ENCODE results near the gene STX16. TPM values are rescaled to one million over a fixed set of nuclear protein-coding genes. Genes with fewer than 3 reads are reported as not detected.

Gene STX16
- total RNA-seq, 1 experiment from 2014 or later, result 93.3 TPM

DNA sequence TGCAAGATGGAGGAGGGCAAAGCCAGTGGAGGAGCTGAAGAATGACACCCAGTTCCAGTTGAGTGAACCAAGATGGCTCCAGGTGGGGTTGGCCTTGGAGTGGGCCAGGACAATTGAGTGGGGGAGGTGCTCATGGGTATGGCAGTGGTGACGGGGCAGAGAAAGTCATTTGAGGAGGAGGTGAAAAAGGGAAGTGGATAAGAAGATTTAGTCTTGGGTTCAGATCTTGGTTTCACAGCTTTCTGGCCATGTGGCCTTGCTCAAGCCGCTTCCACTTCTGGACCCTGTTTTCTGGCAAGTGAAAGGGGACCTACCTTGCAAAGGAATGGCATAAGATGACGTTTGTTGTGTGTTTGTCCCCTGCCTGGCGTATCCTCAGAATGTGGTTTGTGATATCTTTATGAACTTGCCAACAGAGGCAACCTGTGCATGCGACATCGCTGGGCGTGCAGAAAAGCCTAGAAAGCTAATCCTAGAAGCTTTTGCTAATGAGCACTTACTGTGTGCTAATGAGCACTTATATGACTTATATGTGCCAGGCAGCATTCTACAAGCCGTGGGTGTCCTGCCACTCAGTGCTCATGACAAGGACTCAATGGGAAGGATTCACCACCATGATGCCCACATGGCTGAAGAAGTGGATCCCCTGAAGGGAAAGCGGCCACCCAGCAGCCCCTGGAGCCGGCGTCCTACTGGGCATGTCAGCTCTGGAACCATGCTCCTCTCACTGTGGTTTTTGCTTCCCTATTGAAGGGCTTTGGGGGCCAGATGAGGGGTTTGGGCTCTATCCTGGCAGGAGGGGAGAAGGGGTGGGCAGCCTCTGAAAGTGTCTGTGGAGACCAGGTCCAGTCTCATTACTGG, 23.6 kb upstream of the STX16 start:
- DNase-seq (ENCODE audit: unreplicated experiment), result no peak
- no TSS peak for BruUV-seq (replicated peaks)
- POLR2A ChIA-PET, result interaction anchor here (0.6 to 1.0 kb wide), 3 partner anchors 18 to 124 kb away, joined by 3 to 10 read pairs (median 4); no protein-coding TSS in a partner anchor
- intact Hi-C loops (cut with micrococcal nuclease), result no loop called here
- Mint-ChIP-seq H3K4me1 (ENCODE audit: insufficient read depth, unreplicated experiment) (peaks cover 19% of the 10 kb centered on the region), H3K4me3 (ENCODE audit: unreplicated experiment) (no peak overlapping the region), H3K36me3 (ENCODE audit: insufficient read depth, unreplicated experiment) (no peaks in the 10 kb centered on the region), H3K9me3 (ENCODE audit: unreplicated experiment) (no peaks in the 10 kb centered on the region), H3K27me3 (ENCODE audit: insufficient read depth, unreplicated experiment) (no peaks in the 10 kb centered on the region), H3K27ac (ENCODE audit: low read depth, unreplicated experiment) (no peak overlapping the region)
- CTCF ChIA-PET, result interaction anchor here (0.7 to 1.0 kb wide), 2 partner anchors 18 to 24 kb away, joined by 3 read pairs; partner anchors contain the start of gene STX16
- TF ChIP-seq CTCF (IDR thresholded peaks at IDR 0.05; ENCODE audit: unreplicated experiment), result no peak

DNA sequence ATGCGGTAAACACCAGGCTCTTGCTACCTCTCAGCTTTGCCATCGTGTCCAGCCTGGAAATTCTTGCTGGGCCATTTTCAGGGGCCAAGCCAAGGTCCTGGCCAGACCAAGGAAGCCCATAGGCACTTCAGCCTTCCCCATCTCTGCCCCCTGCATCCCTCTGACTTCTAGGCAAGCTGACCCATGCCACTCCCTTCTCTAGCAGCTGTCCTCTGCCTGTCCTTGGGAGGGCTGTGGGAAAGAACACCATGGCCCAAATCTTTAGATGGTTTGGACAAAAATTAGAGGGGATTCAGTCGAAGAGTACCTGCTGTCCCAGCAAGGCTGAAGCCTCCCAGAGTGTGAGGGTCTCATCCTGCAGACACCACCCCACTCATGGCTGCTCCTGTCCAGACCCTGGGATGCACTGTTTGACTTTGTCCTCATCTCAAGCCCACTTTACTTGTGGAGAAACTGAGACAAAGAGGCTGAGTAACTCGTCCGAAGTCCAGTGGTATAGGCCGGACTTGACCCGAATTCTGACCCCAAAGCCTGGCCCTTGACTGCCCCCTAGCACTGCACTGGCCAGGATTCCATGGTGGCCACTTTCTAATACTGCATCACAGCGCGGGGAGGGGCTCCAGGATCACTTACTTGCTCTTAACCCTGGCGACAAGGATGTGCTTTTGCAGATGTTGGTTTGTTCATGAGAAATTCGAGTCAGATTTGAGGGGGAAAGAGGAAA, 22.4 kb upstream of the STX16 start:
- no peaks in the 10 kb centered on the region for H3K36me3 Mint-ChIP-seq (ENCODE audit: insufficient read depth, unreplicated experiment)
- BruUV-seq (replicated peaks), result no TSS peak
- no peak for TF ChIP-seq CTCF (IDR thresholded peaks at IDR 0.05; ENCODE audit: unreplicated experiment)
- no peak overlapping the region for H3K27ac Mint-ChIP-seq (ENCODE audit: low read depth, unreplicated experiment)
- H3K4me3 Mint-ChIP-seq (ENCODE audit: unreplicated experiment), result no peak overlapping the region
- POLR2A ChIA-PET, result no interaction called here
- CTCF ChIA-PET, result no interaction called here
- H3K9me3 Mint-ChIP-seq (ENCODE audit: unreplicated experiment), result no peaks in the 10 kb centered on the region
- intact Hi-C loops (cut with micrococcal nuclease), result no loop called here
- no peaks in the 10 kb centered on the region for H3K27me3 Mint-ChIP-seq (ENCODE audit: insufficient read depth, unreplicated experiment)
- DNase-seq (ENCODE audit: unreplicated experiment), result no peak
- peaks cover 19% of the 10 kb centered on the region for H3K4me1 Mint-ChIP-seq (ENCODE audit: insufficient read depth, unreplicated experiment)

GRCh38 chr20:58629215-58629580, 21.9 kb upstream of the STX16 start:
- Mint-ChIP-seq H3K36me3 (ENCODE audit: insufficient read depth, unreplicated experiment) (no peaks in the 10 kb centered on the region), H3K9me3 (ENCODE audit: unreplicated experiment) (no peaks in the 10 kb centered on the region), H3K4me1 (ENCODE audit: insufficient read depth, unreplicated experiment) (peaks cover 19% of the 10 kb centered on the region), H3K27me3 (ENCODE audit: insufficient read depth, unreplicated experiment) (no peaks in the 10 kb centered on the region), H3K27ac (ENCODE audit: low read depth, unreplicated experiment) (no peak overlapping the region), H3K4me3 (ENCODE audit: unreplicated experiment) (no peak overlapping the region)
- POLR2A ChIA-PET, result interaction anchor here (0.6 to 2.7 kb wide), 2 partner anchors 23 to 373 kb away, joined by 3 to 10 read pairs; partner anchors contain the start of gene STX16
- TF ChIP-seq CTCF (IDR thresholded peaks at IDR 0.05; ENCODE audit: unreplicated experiment), result no peak
- intact Hi-C loops (cut with micrococcal nuclease), result no loop called here
- CTCF ChIA-PET, result interaction anchor here (0.5 to 0.7 kb wide), 2 partner anchors 183 to 240 kb away, joined by 3 read pairs; partner anchors contain the start of gene VAPB
- DNase-seq (ENCODE audit: unreplicated experiment), result no peak
- BruUV-seq (replicated peaks), result no TSS peak

- TF ChIP-seq CTCF (IDR thresholded peaks at IDR 0.05; ENCODE audit: unreplicated experiment), result no peak
- H3K27ac Mint-ChIP-seq (ENCODE audit: low read depth, unreplicated experiment), result peak overlapping the region; percentile 63
- DNase-seq (ENCODE audit: unreplicated experiment), result peak; percentile 42
- peaks cover 19% of the 10 kb centered on the region for H3K4me1 Mint-ChIP-seq (ENCODE audit: insufficient read depth, unreplicated experiment)
- H3K9me3 Mint-ChIP-seq (ENCODE audit: unreplicated experiment), result no peaks in the 10 kb centered on the region
- ChIA-PET POLR2A (interaction anchor here (0.9 to 2.7 kb wide), 2 partner anchors 9 to 22 kb away, joined by 5 to 10 read pairs; partner anchors contain the start of gene STX16), CTCF (interaction anchor here (0.5 to 1.2 kb wide), 5 partner anchors 8 to 182 kb away, joined by 3 to 4 read pairs (median 3); no protein-coding TSS in a partner anchor)
- intact Hi-C loops (cut with micrococcal nuclease), result no loop called here
- no peaks in the 10 kb centered on the region for H3K27me3 Mint-ChIP-seq (ENCODE audit: insufficient read depth, unreplicated experiment)
- BruUV-seq (replicated peaks), result no TSS peak
- no peak overlapping the region for H3K4me3 Mint-ChIP-seq (ENCODE audit: unreplicated experiment)
- H3K36me3 Mint-ChIP-seq (ENCODE audit: insufficient read depth, unreplicated experiment), result no peaks in the 10 kb centered on the region
Measured at GRCh38 chr20:58630063-58630462, 21.0 kb upstream of the STX16 start.

Measured in MCF 10A (cell line).